Activated effector memory CD4-positive, alpha-beta T cell treated with Interleukin-2 at 50 U/mL for 16 hours (primary cell): ENCODE results near the gene PPP1R3E.
"Not testable (repeated sequence)": the region's sequence is repeated elsewhere in the genome, so short reads cannot be mapped to it uniquely, and the experiment has no call there.

ENCODE experiments used
- DNase-seq: peaks from one replicate; pipeline ENCODE4 v3.0.0-alpha.2; 2020

Gene PPP1R3E

DNA sequence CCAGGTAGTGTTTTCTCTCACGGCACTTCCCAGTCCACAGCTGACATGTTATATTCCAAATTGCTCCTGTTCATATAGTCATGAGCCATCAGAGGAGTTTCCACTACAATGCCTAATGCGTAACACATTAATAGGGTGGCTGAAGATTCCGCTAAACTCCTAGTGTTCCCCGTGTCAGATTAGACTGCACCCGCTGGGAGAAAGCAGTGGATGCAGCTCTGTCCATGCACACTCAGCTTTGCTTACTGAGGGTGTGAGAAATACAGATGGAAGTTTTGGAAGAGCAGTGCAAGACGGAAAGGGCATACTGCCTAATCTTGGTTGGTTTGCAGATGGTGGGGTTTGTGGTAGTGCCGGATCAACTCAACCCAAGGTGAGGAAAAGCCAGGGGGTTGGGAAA lies 5.6 kb downstream of the PPP1R3E start:
- no peak for DNase-seq

DNA sequence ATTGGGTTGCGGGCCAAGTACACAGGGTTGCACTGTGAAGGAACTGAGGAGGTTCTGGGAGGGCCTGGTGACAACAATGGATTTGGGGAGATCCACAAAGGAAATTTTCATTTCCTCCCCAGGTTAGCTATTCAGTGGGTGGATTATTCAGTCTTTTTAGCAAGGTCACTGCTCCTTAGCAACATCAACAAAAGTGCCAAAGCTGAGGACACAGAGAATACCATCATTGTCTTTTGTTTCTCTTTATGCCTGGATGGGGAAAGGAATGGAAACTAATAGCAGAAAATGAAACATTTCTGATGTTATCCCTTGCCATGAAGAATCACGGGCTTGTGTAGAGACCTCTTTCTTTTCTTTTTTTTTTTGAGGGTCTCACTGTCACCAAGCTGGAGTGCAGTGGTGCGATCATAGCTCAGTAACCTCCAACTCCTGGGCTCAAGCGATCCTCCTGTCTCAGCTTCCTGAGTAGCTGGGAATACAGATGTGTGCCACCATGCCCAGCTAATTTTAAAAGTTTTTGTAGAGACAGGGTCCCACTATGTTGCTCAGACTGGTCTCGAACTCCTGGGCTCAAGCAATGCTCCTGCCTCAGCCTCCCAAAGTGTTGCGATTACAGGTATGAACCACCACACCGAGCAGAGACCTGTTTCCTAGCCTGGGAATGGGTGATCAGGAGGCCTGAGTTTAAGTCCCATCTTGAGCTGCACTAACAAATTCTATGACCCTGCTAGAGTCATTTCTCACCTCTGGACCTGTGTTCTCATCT lies 6.5 kb downstream of the PPP1R3E start:
- no peak for DNase-seq

- peak; percentile 33 for DNase-seq
Measured at GRCh38 chr14:23294734-23295561, 7.7 kb downstream of the PPP1R3E start.

GRCh38 chr14:23286902-23287479 lies 15.7 kb downstream of the PPP1R3E start:
- DNase-seq: no peak

DNA sequence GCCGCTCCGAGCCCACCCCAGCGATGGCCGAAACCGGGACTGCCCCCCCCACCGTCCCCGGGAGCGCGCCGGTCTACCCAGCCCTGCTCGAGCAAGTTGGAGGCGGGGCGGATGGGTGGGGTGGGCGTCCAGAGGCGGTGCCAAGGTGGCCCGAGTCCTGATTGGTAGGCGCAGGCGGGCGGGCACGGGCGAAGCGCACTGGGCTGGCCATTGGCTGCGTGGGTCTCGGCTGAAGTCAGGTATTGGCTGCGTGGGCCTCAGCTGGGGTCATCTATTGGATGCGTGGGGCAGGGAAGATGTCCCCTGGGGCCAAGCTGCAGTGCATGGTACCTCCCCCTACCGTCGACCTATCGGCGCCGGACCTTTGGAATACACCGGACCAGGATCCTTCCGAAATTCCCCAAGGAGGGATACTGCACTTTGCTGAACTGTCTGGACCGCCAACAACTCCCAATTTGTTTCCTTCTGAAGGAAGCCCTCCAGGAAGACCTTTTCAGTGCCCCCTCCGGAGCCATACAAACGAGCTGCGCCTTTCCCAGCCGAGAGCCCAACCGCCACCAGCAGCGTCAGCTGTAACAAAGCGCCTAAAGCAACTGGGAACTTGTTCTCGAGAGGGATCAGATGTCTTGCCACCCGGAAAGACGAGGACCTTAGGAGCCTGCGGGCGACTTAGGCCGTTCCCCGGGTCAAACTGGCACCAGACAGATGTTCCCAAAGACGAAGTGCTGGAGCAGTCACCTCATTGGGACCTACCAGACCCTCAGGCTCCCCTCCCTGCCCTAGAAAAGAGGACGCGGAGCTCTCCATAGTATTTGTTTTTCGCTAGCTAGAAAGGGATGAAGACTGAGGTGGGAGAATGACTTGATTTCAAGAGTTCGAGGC lies 16.4 kb downstream of the PPP1R3E start, which contains the start of gene HOMEZ:
Gene HOMEZ, minus strand, starts transcription at position 113 of the 882 bp plus-strand sequence. CDS start 180 bp downstream, outside the sequence.
- peak; percentile 96 for DNase-seq

- DNase-seq: no peak
Measured at GRCh38 chr14:23285530-23286019, 17.1 kb downstream of the PPP1R3E start.

GRCh38 chr14:23284654-23285529 lies 17.8 kb downstream of the PPP1R3E start:
- no peak for DNase-seq

- DNase-seq: no peak
Measured at GRCh38 chr14:23281247-23281646, 21.4 kb downstream of the PPP1R3E start.

- DNase-seq: not testable (repeated sequence)
Measured at GRCh38 chr14:23277928-23278327, 24.7 kb downstream of the PPP1R3E start.

- DNase-seq: no peak
Measured at GRCh38 chr14:23277189-23277588, 25.5 kb downstream of the PPP1R3E start.

DNA sequence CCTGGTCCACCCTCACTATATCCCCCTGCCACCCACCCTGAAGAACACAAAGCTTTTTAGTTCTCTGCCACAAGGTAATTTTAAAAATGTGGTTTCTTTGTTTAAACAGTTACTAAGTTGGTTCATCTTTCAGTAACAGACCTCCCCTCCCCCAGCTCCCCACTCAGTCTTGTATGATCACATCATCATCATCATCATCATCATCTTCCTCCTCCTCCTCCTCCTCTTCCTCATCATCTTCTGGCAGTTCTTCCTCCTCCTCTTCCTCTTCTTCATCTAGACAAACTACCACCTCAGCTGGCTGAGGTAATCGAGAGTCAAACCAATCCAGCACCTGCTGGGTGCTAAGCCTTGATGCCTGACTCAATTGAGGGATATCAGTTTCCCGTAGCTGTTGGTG lies 27.2 kb downstream of the PPP1R3E start:
- DNase-seq: no peak

DNA sequence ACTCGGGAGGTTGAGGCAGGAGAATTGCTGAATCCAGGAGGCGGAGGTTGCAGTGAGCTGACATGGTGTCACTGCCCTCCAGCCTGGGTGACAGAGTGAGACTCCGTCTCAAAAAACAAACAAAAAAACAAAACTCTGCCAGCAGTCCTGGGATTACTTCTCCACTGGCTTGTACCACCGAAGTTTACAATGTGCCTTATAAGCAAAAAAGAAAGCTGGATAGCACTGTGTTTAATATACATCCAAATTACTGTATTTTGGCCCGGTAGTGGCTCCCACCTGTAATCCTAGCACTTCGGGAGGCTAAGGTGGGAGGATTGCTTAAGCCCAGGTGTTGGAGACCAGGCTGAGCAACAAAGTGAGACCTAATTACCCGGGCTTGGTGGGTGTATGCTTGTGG lies 33.5 kb downstream of the PPP1R3E start:
- no peak for DNase-seq

DNA sequence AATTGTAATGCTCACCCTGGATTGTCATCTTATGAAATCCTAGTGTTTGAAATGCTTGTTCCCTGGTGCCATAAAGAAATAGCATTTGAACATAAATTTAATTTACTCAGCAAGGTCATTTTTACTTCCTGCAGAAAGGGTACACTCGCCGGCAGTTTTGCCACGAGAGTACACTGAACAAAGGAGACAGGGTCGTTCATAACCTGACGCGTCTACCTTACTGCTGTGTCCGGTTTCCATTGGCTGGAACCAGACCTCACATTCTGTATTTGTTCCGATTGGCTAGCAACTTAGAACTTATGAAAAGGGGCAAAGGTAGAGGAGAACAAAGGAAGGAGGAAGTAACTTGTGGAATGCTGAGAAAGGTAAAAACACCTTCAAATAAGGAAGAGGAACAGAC lies 41.8 kb downstream of the PPP1R3E start:
- not testable (repeated sequence) for DNase-seq

DNA sequence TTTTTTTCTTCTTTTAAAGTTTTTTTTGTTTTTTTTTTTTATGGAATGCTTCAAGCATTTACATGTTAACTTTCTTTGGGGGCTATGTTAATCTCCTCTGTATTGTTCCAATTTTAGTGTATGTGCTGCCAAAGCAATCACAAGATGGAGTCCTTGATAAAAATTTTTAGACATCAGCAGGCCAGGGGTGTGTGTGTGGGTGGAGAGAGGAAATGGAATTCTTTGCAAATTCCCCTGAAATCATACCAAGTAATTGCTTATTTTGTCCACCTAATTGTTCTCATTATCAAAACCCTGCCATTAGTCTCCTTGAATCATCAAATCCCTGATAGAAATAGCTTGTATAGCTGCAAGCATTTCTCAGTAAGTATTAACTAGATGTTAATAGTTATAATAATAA lies 43.2 kb downstream of the PPP1R3E start:
- DNase-seq: no peak

GRCh38 chr14:23258256-23258655 lies 44.4 kb downstream of the PPP1R3E start:
- no peak for DNase-seq

DNA sequence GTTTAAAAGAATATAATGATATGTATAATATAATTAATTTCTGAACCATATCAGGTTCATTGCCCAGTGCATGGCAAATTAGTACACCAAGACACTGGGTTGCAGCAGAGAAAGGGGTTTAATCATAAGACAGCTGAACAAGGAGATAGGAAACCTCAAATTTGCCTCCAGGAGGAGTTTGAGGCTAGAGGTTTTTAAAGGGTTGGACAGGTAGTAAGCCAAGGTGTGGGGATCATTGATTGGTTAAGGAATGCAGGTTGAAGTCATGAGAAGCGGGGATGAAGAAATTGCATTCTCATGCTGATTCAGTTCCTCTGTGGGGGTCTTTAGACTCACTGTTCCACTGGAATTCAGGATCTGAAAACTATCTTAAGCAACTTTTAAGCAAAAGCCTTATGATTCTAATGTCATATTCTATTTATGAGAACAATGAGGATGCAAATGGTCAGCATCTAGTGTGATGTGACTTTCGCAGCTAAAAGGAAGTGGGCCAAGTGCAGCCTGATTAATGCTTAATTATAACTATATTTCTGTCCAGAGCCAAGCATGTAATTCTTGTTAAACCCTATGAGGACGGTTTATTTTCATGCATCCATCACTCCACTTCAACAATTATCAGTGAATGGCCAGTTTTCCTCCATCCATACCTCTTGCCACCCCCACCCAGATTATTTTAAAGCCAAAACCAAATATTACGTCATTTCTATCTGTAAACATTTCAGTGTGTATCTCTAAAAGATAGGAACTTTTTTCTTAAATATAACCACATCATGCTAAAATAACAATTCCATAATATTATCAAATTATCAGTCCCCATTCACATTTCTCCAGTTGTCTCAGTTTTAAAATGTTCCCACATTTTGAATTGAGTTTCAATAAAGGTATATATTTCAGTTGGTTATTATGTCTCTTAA lies 50.0 kb downstream of the PPP1R3E start:
- DNase-seq: no peak

DNA sequence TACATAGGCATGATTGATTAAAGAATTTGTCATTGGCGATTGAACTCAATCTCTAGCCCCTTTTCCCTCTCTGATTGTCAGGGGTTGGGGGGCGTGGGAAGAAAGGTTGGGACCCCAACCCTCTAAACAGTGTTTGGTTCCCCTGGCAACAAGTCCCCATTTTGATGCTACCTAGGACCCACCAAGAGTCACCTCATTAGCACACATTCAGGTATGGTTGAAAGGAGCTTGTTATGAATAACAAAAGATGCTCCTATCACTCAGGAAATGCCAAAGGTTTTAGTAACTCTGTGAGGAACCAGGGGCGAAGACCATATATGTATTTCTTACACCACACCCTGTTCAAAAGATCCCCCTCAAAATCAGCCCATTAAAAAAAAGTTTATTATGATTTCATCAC lies 50.7 kb downstream of the PPP1R3E start:
- DNase-seq: no peak

DNA sequence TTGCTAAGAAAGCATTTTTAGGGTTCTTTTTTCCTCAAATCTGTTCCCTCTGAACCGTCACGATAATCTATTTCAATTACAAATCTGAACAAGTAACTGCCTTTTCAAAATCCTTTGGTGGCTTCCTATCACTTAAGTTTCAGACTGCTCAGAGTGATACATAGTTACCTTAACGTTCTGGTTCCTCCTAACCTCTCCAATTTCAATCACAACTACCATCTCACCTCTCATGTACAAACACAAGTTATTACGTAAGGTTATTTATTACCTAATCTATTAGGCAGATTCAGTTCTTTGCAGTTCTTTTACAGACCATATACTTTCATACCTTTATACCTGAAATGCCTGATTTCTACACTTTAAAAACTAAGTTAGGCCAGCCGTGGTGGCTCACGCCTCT lies 52.8 kb downstream of the PPP1R3E start:
- DNase-seq: no peak

DNA sequence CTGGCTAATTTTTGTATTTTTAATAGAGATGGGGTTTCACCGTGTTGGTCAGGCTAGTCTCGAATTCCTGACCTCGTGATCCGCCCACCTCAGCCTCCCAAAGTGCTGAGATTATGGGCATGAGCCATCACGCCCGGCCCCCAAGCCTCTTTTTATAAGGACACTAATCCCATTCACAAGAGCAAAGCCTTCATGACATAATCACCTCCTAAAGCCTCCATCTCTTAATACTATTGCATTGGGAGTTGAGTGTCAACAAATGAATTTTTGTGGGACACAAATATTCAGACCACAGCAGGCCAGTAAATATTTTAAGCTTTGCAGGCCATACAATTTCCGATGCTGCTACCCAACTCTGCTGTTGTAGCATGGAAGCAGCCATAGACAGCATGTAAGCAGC lies 54.1 kb downstream of the PPP1R3E start:
- no peak for DNase-seq
